Measurements from ENCODE around the gene PCSK4. TPM values are rescaled to one million over a fixed set of nuclear protein-coding genes. Genes with fewer than 3 reads are reported as not detected.

PCSK4 gene
- total RNA-seq, 1 donor from 2014 or later = 12.4 TPM

- peaks cover 59% of the 10 kb centered on the region for H3K27me3 Mint-ChIP-seq
- no peak overlapping the region for H3K4me3 Mint-ChIP-seq
- no peaks in the 10 kb centered on the region for H3K36me3 Mint-ChIP-seq
- no peak for TF ChIP-seq CTCF (conservative IDR thresholded peaks at IDR 0.05)
- no peak for DNase-seq (ENCODE audit: extremely low spot score, unreplicated experiment)
- peaks cover 15% of the 10 kb centered on the region for H3K4me1 Mint-ChIP-seq (ENCODE audit: unreplicated experiment)
- H3K9me3 Mint-ChIP-seq = no peaks in the 10 kb centered on the region
- no peak overlapping the region for H3K27ac Mint-ChIP-seq
Measured at GRCh38 chr19:1453525-1454364, 36.4 kb downstream of the PCSK4 start.

GRCh38 chr19:1452802-1453524 lies 37.2 kb downstream of the PCSK4 start:
- no peak overlapping the region for H3K27ac Mint-ChIP-seq
- no peak for TF ChIP-seq CTCF (conservative IDR thresholded peaks at IDR 0.05)
- H3K36me3 Mint-ChIP-seq = no peaks in the 10 kb centered on the region
- H3K9me3 Mint-ChIP-seq = no peaks in the 10 kb centered on the region
- H3K4me3 Mint-ChIP-seq = no peak overlapping the region
- no peak for DNase-seq (ENCODE audit: extremely low spot score, unreplicated experiment)
- H3K27me3 Mint-ChIP-seq = peaks cover 61% of the 10 kb centered on the region
- peaks cover 15% of the 10 kb centered on the region for H3K4me1 Mint-ChIP-seq (ENCODE audit: unreplicated experiment)

- H3K27me3 Mint-ChIP-seq = peaks cover 63% of the 10 kb centered on the region
- H3K36me3 Mint-ChIP-seq = no peaks in the 10 kb centered on the region
- no peak for DNase-seq (ENCODE audit: extremely low spot score, unreplicated experiment)
- peaks cover 15% of the 10 kb centered on the region for H3K4me1 Mint-ChIP-seq (ENCODE audit: unreplicated experiment)
- no peak overlapping the region for H3K4me3 Mint-ChIP-seq
- no peaks in the 10 kb centered on the region for H3K9me3 Mint-ChIP-seq
- no peak overlapping the region for H3K27ac Mint-ChIP-seq
- TF ChIP-seq CTCF (conservative IDR thresholded peaks at IDR 0.05) = no peak
Measured at GRCh38 chr19:1451916-1452801, 38.0 kb downstream of the PCSK4 start.

GRCh38 chr19:1450735-1451731 lies 39.1 kb downstream of the PCSK4 start:
- H3K4me1 Mint-ChIP-seq (ENCODE audit: unreplicated experiment) = peaks cover 15% of the 10 kb centered on the region
- peaks cover 64% of the 10 kb centered on the region for H3K27me3 Mint-ChIP-seq
- DNase-seq (ENCODE audit: extremely low spot score, unreplicated experiment) = no peak
- H3K9me3 Mint-ChIP-seq = no peaks in the 10 kb centered on the region
- no peaks in the 10 kb centered on the region for H3K36me3 Mint-ChIP-seq
- H3K4me3 Mint-ChIP-seq = peak overlapping the region; percentile 60
- H3K27ac Mint-ChIP-seq = no peak overlapping the region
- TF ChIP-seq CTCF (conservative IDR thresholded peaks at IDR 0.05) = no peak
